Measurements from ENCODE around the gene IL6R. TPM values are rescaled to one million over a fixed set of nuclear protein-coding genes. Genes with fewer than 3 reads are reported as not detected.
A peak's percentile ranks its signal among the peaks of the same experiment; 100 is the strongest.

The IL6R gene
- total RNA-seq, 1 donor from 2014 or later: 48.5 TPM

DNA sequence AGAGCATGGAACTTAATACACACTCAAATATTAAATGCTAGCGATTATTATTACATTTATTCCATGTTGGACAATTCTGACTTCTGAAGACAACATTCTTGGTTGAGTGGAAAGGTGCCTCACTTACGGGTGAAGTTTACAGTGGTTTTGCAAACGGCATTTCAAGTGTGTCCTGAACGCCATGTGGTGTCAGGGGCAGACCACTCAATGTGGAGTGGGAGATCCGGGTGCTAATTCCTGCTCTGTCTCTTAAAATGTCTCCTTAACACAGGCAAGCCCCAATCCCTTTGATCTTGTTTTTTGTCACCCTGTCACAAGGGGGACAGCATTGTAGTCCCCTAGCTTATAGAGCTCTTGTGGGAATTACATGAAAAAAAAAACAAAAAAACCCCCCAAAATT, 91.2 kb downstream of the IL6R start:
- ATAC-seq (peak; percentile 41 to 72), DNase-seq (no peak)
- intact Hi-C loops (cut with DNase I): loop anchor here (10.0 kb wide), 1 partner anchor 48 kb away; no protein-coding TSS in a partner anchor
- no peaks in the 10 kb centered on the region for H3K9me3 ChIP-seq
- peak overlapping the region; percentile 64 for H3K27ac ChIP-seq
- no peak overlapping the region for H3K4me3 ChIP-seq
- peaks cover 19% of the 10 kb centered on the region for H3K36me3 ChIP-seq
- peaks cover 5% of the 10 kb centered on the region for H3K27me3 ChIP-seq (ENCODE audit: low read depth)
- no peak for TF ChIP-seq CTCF (IDR thresholded peaks at IDR 0.05)
- peaks cover 78% of the 10 kb centered on the region for H3K4me1 ChIP-seq

DNA sequence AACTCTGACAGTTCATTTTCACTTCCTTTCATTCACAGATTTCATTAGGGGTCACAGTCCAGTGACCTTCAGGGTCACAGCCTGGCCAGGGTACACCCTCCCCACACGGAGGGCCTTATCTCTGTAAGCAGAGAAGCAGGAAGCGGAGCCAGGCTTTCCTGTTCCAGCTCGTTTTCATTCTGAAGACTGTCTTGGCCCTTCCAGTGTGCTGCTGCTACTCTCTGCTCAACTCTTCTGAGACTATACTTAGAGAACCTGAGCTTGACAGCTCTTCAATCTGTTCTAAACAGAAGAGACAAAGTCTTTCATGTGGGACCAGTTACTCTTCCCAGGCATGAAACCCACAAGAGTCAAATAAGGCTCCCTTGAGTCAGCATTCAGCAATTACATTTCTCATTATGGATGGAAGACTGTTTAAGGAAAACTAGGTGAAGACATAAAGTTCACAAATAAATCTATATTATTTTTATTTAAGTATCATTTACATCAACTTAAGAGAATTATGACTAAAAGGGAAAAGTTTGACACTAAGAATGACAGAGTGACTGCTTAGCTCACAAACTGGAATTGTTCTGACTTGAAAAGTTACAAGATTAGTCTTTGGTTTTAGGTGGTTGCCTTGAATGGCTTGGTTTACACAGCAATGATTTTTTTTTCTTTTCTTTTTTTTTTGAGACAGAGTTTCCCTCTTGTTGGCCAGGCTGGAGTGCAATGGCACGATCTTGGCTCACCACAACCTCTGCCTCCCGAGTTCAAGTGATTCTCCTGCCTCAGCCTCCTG, 92.1 kb downstream of the IL6R start:
- H3K27ac ChIP-seq: peak overlapping the region; percentile 64
- H3K27me3 ChIP-seq (ENCODE audit: low read depth): peaks cover 12% of the 10 kb centered on the region
- no peak for TF ChIP-seq CTCF (IDR thresholded peaks at IDR 0.05)
- peaks cover 19% of the 10 kb centered on the region for H3K36me3 ChIP-seq
- intact Hi-C loops (cut with DNase I): loop anchor here (10.0 kb wide), 1 partner anchor 48 kb away; no protein-coding TSS in a partner anchor
- peak; percentile 48 to 53 for ATAC-seq
- peak overlapping the region; percentile 10 for H3K4me3 ChIP-seq
- peaks cover 73% of the 10 kb centered on the region for H3K4me1 ChIP-seq
- peak; percentile 56 for DNase-seq
- no peaks in the 10 kb centered on the region for H3K9me3 ChIP-seq

GRCh38 chr1:154499446-154499845, 94.3 kb downstream of the IL6R start:
- TF ChIP-seq CTCF (IDR thresholded peaks at IDR 0.05): no peak
- peaks cover 52% of the 10 kb centered on the region for H3K4me1 ChIP-seq
- H3K36me3 ChIP-seq: peaks cover 19% of the 10 kb centered on the region
- no peaks in the 10 kb centered on the region for H3K9me3 ChIP-seq
- intact Hi-C loops (cut with DNase I): loop anchor here (10.0 kb wide), 1 partner anchor 45 kb away; no protein-coding TSS in a partner anchor
- no peak for DNase-seq
- H3K4me3 ChIP-seq: peak overlapping the region; percentile 72
- peaks cover 25% of the 10 kb centered on the region for H3K27me3 ChIP-seq (ENCODE audit: low read depth)
- peak overlapping the region; percentile 87 for H3K27ac ChIP-seq
- no peak for ATAC-seq

GRCh38 chr1:154500533-154500932, 95.4 kb downstream of the IL6R start:
- DNase-seq (no peak), ATAC-seq (no peak)
- Histone ChIP-seq H3K27me3 (ENCODE audit: low read depth) (peaks cover 25% of the 10 kb centered on the region), H3K36me3 (peaks cover 19% of the 10 kb centered on the region), H3K4me1 (peaks cover 42% of the 10 kb centered on the region), H3K27ac (peak overlapping the region; percentile 87), H3K9me3 (no peaks in the 10 kb centered on the region), H3K4me3 (peak overlapping the region; percentile 72)
- intact Hi-C loops (cut with DNase I): no loop called here
- TF ChIP-seq CTCF (IDR thresholded peaks at IDR 0.05): no peak

GRCh38 chr1:154501423-154502065, 96.4 kb downstream of the IL6R start:
- H3K4me3 ChIP-seq: peak overlapping the region; percentile 72
- no peaks in the 10 kb centered on the region for H3K9me3 ChIP-seq
- TF ChIP-seq CTCF (IDR thresholded peaks at IDR 0.05): no peak
- peaks cover 32% of the 10 kb centered on the region for H3K4me1 ChIP-seq
- H3K36me3 ChIP-seq: peaks cover 19% of the 10 kb centered on the region
- DNase-seq (peak; percentile 70), ATAC-seq (peak; percentile 76 to 84)
- intact Hi-C loops (cut with DNase I): no loop called here
- peaks cover 25% of the 10 kb centered on the region for H3K27me3 ChIP-seq (ENCODE audit: low read depth)
- peak overlapping the region; percentile 87 for H3K27ac ChIP-seq
